ENCODE measurements around the gene KLHDC4.

DNA sequence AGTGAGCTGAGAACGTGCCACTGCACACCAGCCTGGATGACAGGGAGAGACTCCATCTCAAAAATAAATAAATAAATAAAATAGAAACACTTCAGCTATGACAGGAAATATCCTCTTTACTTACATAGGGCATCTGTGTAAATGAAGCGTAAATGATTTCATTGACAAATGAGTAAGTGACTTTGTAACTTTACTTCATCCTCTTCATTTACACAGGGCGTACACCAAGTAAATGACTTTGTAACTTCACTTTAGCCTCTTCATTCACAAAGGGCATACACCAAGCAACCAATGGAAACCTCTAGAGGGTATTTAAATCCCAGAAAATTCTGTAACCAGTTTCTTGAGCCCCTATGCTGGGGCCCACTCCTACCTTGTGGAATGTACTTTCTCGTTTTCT is 16.2 kb upstream of the KLHDC4 start:
- TF ChIP-seq, protein P1, sequence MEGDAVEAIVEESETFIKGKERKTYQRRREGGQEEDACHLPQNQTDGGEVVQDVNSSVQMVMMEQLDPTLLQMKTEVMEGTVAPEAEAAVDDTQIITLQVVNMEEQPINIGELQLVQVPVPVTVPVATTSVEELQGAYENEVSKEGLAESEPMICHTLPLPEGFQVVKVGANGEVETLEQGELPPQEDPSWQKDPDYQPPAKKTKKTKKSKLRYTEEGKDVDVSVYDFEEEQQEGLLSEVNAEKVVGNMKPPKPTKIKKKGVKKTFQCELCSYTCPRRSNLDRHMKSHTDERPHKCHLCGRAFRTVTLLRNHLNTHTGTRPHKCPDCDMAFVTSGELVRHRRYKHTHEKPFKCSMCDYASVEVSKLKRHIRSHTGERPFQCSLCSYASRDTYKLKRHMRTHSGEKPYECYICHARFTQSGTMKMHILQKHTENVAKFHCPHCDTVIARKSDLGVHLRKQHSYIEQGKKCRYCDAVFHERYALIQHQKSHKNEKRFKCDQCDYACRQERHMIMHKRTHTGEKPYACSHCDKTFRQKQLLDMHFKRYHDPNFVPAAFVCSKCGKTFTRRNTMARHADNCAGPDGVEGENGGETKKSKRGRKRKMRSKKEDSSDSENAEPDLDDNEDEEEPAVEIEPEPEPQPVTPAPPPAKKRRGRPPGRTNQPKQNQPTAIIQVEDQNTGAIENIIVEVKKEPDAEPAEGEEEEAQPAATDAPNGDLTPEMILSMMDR (IDR thresholded peaks at IDR 0.05): no peak
- no peak for TF ChIP-seq POLR2A (IDR thresholded peaks at IDR 0.05)
